Urinary bladder (tissue), 4 donors: ENCODE data around the gene RNF214. TPM values are rescaled to one million over a fixed set of nuclear protein-coding genes. Genes with fewer than 3 reads are reported as not detected.

Experiments used
- DNase-seq: peaks from one replicate; pipeline ENCODE4 v3.0.0-alpha.2; 2015; ENCODE audit errors: extremely low spot score
- H3K27ac ChIP-seq: one replicate; pipeline ENCODE4 v1.5.1; 2013; ENCODE audit warnings: low read depth, mild to moderate bottlenecking, moderate library complexity
- H3K36me3 ChIP-seq: one replicate; pipeline ENCODE4 v1.6.1; 2013; ENCODE audit warnings: mild to moderate bottlenecking, moderate library complexity; ENCODE audit not compliant: insufficient read depth
- H3K4me1 ChIP-seq: one replicate; pipeline ENCODE4 v1.6.1; 2013; ENCODE audit warnings: mild to moderate bottlenecking, moderate library complexity; ENCODE audit not compliant: insufficient read depth
- H3K4me3 ChIP-seq: one replicate; pipeline ENCODE4 v1.5.1; 2013; ENCODE audit warnings: low read depth, low read length
- WGBS: extraction: QIAGEN DNeasy Blood & Tissue Kit; methylation state at CpG from one replicate; pipeline ENCODE4 v1.1.7; 2013; 5-methylcytosine and 5-hydroxymethylcytosine counted together
- polyA plus RNA-seq: library from polyadenylated mRNA; stranded (reverse); fragments of 200-250 nt; gene quantifications from one replicate; pipeline ENCODE4 v1.2.3, GENCODE V29; 2013
- total RNA-seq: library from RNA; depleted of rRNA; stranded (reverse); fragments of >200 nt; gene quantifications from one replicate; pipeline ENCODE4 v1.2.3, GENCODE V29; 2014
- donor health status: healthy with polysubstance abuse.
- donor health status: healthy.

RNF214 gene
- total and polyA plus RNA-seq, 2 donors = 14.5 to 15.2 TPM

- no peak for DNase-seq
- no peaks in the 10 kb centered on the region for H3K36me3 ChIP-seq
- WGBS = 97% methylated on average over 7 of the region's 7 CpGs
- no peaks in the 10 kb centered on the region for H3K4me1 ChIP-seq
- no peak overlapping the region for H3K27ac ChIP-seq
- H3K4me3 ChIP-seq = no peak overlapping the region
These were observed 49.4 kb downstream of the RNF214 start for GRCh38 chr11:117281869-117282268.

DNA sequence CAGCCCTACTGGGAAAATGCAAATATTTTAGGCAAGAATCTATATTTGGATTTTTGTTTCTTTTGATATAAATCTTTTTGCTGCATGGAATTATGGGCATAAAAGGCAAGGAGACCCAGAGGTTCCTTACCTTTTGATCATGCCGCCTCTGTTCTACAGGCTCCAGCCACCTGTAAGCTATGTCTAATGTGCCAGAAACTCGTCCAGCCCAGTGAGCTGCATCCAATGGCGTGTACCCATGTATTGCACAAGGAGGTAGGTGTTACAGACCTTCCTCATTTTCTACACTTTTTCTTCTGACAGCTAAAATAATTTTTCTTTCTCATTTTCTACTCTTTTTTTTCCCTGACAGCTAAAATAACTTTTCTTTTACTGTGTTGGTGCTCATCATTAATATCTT, 50.5 kb downstream of the RNF214 start:
- 95% methylated on average over 3 of the region's 3 CpGs for WGBS
- H3K36me3 ChIP-seq = no peaks in the 10 kb centered on the region

DNA sequence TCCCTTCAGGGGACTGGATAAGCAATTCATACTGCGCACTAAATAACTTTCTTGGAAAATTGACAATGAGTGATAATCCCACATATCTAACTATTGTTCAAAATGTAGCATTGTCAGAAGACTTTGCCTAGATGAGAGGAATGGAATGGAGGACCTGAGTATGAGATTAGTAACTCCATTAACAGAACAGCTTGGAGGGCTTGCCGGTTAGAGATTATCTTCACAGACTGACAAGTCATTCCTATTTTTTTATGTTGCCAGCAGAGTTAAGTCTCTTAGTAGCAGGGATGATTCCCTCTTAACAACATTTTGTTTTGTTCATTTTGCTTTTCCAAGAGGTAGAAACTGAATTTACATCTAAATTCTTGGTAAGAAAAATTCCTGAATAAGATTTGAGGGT, 51.6 kb downstream of the RNF214 start:
- no peak overlapping the region for H3K27ac ChIP-seq
- H3K4me1 ChIP-seq = no peaks in the 10 kb centered on the region
- 91% methylated on average over 2 of the region's 2 CpGs for WGBS
- DNase-seq = no peak
- no peaks in the 10 kb centered on the region for H3K36me3 ChIP-seq
- H3K4me3 ChIP-seq = no peak overlapping the region

More for the DNA sequence above, 50.5 kb downstream of the RNF214 start:
- Histone ChIP-seq H3K27ac (no peak overlapping the region), H3K4me3 (no peak overlapping the region), H3K4me1 (no peaks in the 10 kb centered on the region)
- no peak for DNase-seq

GRCh38 chr11:117286588-117286987, 54.1 kb downstream of the RNF214 start:
- H3K27ac ChIP-seq = no peak overlapping the region
- no peaks in the 10 kb centered on the region for H3K4me1 ChIP-seq
- peaks cover 2% of the 10 kb centered on the region for H3K36me3 ChIP-seq
- DNase-seq = no peak
- H3K4me3 ChIP-seq = no peak overlapping the region
- 87% methylated on average over 2 of the region's 2 CpGs for WGBS

DNA sequence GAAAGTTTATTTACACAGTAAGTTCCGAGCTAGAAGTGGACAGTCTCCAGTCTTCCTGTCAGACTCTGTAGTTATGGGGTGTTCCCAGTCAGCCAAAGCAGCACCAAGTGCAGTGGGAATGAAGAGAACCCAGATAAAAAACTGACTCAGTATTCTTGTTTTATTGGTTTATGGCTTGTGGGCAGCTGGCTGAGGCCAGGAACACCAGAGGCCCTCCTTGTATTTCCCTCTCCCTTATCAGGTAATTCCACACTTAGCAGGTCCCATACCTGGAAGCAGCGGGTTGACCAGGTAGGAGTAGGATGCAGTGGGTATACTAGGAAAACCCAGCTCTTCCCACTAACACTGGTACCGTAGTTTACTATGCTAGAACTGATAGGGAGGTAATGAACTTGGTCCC, 55.2 kb downstream of the RNF214 start:
- no peak for DNase-seq
- Histone ChIP-seq H3K36me3 (peaks cover 2% of the 10 kb centered on the region), H3K4me3 (no peak overlapping the region), H3K27ac (no peak overlapping the region), H3K4me1 (no peaks in the 10 kb centered on the region)
- WGBS = 82% methylated on average over 3 of the region's 3 CpGs

DNA sequence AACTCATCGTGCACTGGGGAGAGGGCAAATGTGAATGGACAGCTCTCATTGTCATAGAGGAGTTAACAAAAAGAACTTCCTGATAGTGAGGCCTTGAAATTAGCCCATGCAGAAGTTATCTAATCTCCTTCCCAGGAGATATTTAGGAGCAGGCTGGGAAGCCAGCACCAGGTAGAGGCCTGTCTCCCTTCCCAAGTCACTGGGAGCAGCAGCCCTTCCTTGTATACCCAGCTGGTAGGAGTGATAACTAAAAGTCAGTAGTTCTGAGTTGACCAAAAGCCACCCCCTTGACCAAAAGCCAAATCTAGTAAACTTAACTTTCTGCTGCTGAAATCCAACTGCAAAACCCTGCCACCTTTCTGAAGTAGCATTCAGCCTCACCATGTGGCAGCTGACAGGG, 57.3 kb downstream of the RNF214 start:
- DNase-seq = no peak
- Histone ChIP-seq H3K36me3 (peaks cover 2% of the 10 kb centered on the region), H3K4me3 (no peak overlapping the region), H3K27ac (no peak overlapping the region), H3K4me1 (no peaks in the 10 kb centered on the region)
- WGBS = 94% methylated on average over 1 of the region's 1 CpG

DNA sequence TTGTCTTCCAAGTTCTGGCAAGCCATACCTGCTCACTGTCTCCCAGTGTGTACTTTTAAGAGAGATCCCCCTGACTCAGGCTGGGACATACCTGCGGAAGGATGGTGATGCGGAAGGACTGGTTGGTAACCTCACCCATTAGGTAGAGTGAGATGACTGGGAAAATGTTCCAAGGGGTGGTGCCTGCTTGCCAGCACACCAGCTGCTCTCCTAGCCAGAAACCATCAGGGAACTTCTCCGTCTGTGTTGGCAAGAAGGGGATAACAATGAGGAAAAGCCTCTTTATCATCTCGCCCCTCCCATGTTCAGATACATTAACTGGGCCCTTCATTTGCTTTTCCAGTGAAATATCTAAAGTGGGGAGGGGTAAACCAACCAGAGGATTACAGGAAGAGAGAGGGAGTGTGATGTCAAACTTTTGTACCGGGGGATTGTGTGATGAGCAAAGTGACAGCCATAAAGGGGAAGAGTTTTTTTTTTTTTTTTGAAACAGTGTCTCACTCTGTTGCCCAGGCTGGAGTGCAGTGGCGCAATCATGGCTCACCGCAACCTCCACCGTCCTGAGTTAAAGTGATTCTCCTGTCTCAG, 58.4 kb downstream of the RNF214 start, which contains the start of gene BACE1-AS:
Gene BACE1-AS (plus strand): TSS at position 538 of the 588 bp plus-strand sequence.
- Histone ChIP-seq H3K27ac (no peak within 1 kb of the TSS), H3K4me1 (no peaks in the 10 kb centered on the region), H3K36me3 (peaks cover 2% of the 10 kb centered on the region), H3K4me3 (no peak within 1 kb of the TSS)
- 95% methylated on average over 8 of the region's 8 CpGs for WGBS
- no peak for DNase-seq

GRCh38 chr11:117292616-117293015, 60.1 kb downstream of the RNF214 start:
- peaks cover 2% of the 10 kb centered on the region for H3K36me3 ChIP-seq
- no peaks in the 10 kb centered on the region for H3K4me1 ChIP-seq
- H3K4me3 ChIP-seq = no peak overlapping the region
- no peak overlapping the region for H3K27ac ChIP-seq
- WGBS = 97% methylated on average over 2 of the region's 2 CpGs
- no peak for DNase-seq

- Histone ChIP-seq H3K4me1 (no peaks in the 10 kb centered on the region), H3K4me3 (no peak overlapping the region), H3K36me3 (peaks cover 2% of the 10 kb centered on the region), H3K27ac (no peak overlapping the region)
- DNase-seq = no peak
- WGBS = 85% methylated on average over 9 of the region's 9 CpGs
These were observed 63.1 kb downstream of the RNF214 start for GRCh38 chr11:117295438-117296137.

GRCh38 chr11:117296881-117297280, 64.4 kb downstream of the RNF214 start:
- Histone ChIP-seq H3K4me1 (no peaks in the 10 kb centered on the region), H3K27ac (no peak overlapping the region), H3K4me3 (no peak overlapping the region), H3K36me3 (no peaks in the 10 kb centered on the region)
- 92% methylated on average over 6 of the region's 6 CpGs for WGBS
- DNase-seq = no peak

GRCh38 chr11:117298195-117298594, 65.7 kb downstream of the RNF214 start:
- H3K4me1 ChIP-seq = no peaks in the 10 kb centered on the region
- no peak overlapping the region for H3K4me3 ChIP-seq
- no peaks in the 10 kb centered on the region for H3K36me3 ChIP-seq
- DNase-seq = no peak
- 97% methylated on average over 8 of the region's 8 CpGs for WGBS
- no peak overlapping the region for H3K27ac ChIP-seq

DNA sequence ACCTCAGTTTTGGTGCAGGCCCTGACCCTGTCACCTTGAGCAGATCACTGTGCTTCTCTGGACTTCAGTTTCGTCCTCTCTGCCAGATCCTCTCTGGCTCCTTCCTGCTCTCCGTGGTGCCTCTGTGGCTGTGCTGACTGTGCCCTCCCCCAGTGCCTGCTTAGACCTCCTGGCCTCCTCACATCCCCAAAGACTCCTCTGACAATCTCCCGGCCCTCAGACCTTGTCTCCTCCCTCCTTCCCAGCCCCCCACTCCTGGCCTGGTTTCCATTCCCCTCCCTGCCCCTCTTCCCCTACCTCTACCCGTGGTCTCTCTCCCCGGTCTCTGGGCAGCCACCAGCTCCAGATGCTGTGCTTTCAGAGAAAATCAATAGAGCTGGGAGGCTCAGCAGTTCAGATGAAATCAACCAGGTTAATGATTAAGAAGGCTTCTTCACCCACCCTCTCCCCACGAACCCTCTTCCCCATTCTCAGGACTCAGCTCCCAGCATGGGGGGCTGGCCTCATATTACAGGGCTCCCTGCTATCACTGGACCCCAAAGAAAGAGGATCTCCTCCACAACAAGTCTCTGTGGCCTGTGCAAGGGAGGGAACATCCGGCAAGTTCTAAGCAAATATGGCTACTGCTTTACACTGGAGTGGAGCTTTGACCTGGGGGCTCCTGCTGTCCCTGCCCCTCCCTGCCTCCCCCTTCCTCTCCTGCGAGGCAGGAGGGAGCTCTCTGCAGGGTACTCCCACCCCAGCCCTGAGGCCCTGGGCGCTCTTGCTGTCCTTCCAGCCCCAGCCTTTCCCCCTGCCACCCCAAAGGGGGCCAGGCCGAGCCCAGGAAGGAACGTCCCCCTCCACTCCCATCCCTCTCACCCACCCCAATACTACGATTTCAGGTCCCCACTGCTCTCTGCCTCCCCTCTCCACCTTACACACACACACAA, 67.1 kb downstream of the RNF214 start:
- H3K4me3 ChIP-seq = no peak overlapping the region
- DNase-seq = no peak
- H3K4me1 ChIP-seq = no peaks in the 10 kb centered on the region
- no peaks in the 10 kb centered on the region for H3K36me3 ChIP-seq
- no peak overlapping the region for H3K27ac ChIP-seq
- WGBS = 57% methylated on average over 12 of the region's 12 CpGs

- Histone ChIP-seq H3K36me3 (no peaks in the 10 kb centered on the region), H3K4me1 (no peaks in the 10 kb centered on the region), H3K4me3 (no peak overlapping the region), H3K27ac (no peak overlapping the region)
- WGBS = 23% methylated on average over 17 of the region's 17 CpGs
- peak; percentile 32 for DNase-seq
These were observed 67.8 kb downstream of the RNF214 start for GRCh38 chr11:117300283-117300663.

DNA sequence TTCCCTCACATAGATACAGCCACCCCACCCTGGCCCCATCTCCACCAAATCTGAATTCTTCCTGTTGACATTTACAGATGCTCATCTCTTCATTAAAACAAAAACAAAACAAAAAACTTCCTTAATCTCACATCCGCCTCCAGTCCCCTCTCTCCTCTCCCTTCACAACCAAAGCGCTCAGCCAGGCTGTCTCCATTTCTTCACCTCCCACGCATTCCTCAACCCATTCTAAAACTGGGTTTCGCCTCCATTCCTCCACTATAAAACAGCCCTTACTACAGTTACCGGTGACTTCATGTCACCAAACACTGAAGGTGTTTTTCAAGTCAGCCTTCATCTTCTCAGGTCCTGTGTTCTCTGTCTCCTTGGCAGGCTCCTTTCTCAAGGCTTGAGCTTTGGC, 68.3 kb downstream of the RNF214 start:
- no peak overlapping the region for H3K27ac ChIP-seq
- WGBS = 67% methylated on average over 5 of the region's 5 CpGs
- H3K4me1 ChIP-seq = no peaks in the 10 kb centered on the region
- no peak overlapping the region for H3K4me3 ChIP-seq
- DNase-seq = no peak
- no peaks in the 10 kb centered on the region for H3K36me3 ChIP-seq
